GM12873 (cell line): Measurements from ENCODE around the gene UBAC2.

Source experiments
- CTCF ChIP-seq: IDR thresholded peaks from 2 replicates; pipeline ENCODE4 v1.5.1; 2012; ENCODE audit warnings: low read depth, mild to moderate bottlenecking, moderate library complexity, low read length, control low read depth; ENCODE audit not compliant: insufficient read depth; ENCODE audit errors: missing control alignments

The UBAC2 gene

GRCh38 chr13:99386911-99387788, 186.5 kb downstream of the UBAC2 start:
- TF ChIP-seq CTCF: peak; percentile 95

- no peak for TF ChIP-seq CTCF
These were observed 187.8 kb downstream of the UBAC2 start for GRCh38 chr13:99388334-99388923.

GRCh38 chr13:99389520-99390304, 189.1 kb downstream of the UBAC2 start:
- TF ChIP-seq CTCF: no peak

GRCh38 chr13:99390601-99391000, 189.9 kb downstream of the UBAC2 start:
- TF ChIP-seq CTCF: no peak

GRCh38 chr13:99391781-99392469, 191.3 kb downstream of the UBAC2 start:
- no peak for TF ChIP-seq CTCF

GRCh38 chr13:99392470-99393135, 191.9 kb downstream of the UBAC2 start:
- no peak for TF ChIP-seq CTCF
